GM12891 (cell line): ENCODE results near the gene STAM.

ENCODE experiments used
- POLR2A ChIP-seq: IDR thresholded peaks from 2 replicates; pipeline ENCODE4 v1.6.1; 2011; ENCODE audit warnings: low read depth, low read length, control low read depth
- POLR2AphosphoS5 ChIP-seq: IDR thresholded peaks from 2 replicates; pipeline ENCODE4 v1.6.1; 2011; ENCODE audit warnings: low read depth, low read length, control low read depth
- SPI1 ChIP-seq: IDR thresholded peaks from 2 replicates; pipeline ENCODE4 v1.6.1; 2011; ENCODE audit warnings: low read depth, low read length, control low read depth
- TAF1 ChIP-seq: IDR thresholded peaks from 2 replicates; pipeline ENCODE4 v1.6.1; 2011; ENCODE audit warnings: low read depth, low read length, control low read depth

DNA sequence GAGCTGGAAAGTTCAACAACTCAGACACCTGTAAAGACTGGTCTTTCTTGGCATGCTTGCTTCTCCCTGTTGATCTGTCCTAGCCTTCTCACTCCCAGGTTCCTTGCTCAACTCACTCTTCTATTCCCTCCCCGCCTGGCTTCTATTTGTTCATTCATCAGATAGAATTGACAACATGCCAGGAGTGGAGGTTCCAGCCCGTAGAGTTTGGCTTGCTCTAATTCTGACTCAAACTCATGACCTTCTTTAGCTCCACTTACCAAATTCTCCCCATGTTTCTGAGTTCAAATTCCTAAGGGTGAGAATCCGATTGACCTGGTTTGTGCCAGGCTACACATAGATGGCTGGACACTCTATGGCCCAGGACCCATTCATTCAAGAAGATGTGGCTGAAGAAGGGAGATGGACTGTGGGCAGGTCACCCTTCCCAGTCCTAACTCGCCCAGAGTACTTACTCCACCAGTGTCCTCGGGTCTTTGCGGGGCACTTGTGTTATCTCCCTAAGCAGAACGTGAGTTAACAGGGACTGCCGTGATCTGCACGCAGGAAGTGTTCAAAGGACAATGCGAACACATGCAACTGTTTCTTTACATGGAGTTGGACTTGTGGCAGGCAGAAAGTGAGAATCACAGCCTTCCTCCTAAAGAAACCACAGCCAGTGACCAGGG lies 104.1 kb downstream of the STAM start:
- no peak for TF ChIP-seq POLR2AphosphoS5
- TF ChIP-seq POLR2A = no peak
- no peak for TF ChIP-seq SPI1
- TF ChIP-seq TAF1 = no peak
